BLaER1 (cell line): ENCODE measurements around the gene SURF6.

ENCODE experiments used
- H3K27ac ChIP-seq: shearing (Covaris generic); formaldehyde crosslinking; 2 replicates; pipeline ENCODE4 v1.8.1; 2022
- H3K27me3 ChIP-seq: shearing (Covaris generic); formaldehyde crosslinking; 2 replicates; pipeline ENCODE4 v1.8.1; 2022
- H3K36me3 ChIP-seq: shearing (Covaris generic); formaldehyde crosslinking; 2 replicates; pipeline ENCODE4 v1.8.1; 2022
- H3K4me1 ChIP-seq: shearing (Covaris generic); formaldehyde crosslinking; 2 replicates; pipeline ENCODE4 v1.8.1; 2022
- H3K4me2 ChIP-seq: shearing (Covaris generic); formaldehyde crosslinking; 2 replicates; pipeline ENCODE4 v1.8.1; 2022
- H3K4me3 ChIP-seq: shearing (Covaris generic); formaldehyde crosslinking; 2 replicates; pipeline ENCODE4 v1.8.1; 2022
- H3K9ac ChIP-seq: shearing (Covaris generic); formaldehyde crosslinking; 2 replicates; pipeline ENCODE4 v1.8.1; 2022
- H3K9me3 ChIP-seq: shearing (Covaris generic); formaldehyde crosslinking; 2 replicates; pipeline ENCODE4 v1.8.1; 2022
- H4K20me1 ChIP-seq: shearing (Covaris generic); formaldehyde crosslinking; 2 replicates; pipeline ENCODE4 v1.8.1; 2022
- Cebpa-rat ChIP-seq: shearing (Covaris generic); IDR thresholded peaks from 2 replicates; pipeline ENCODE4 v1.8.1; 2022

SURF6 gene

DNA sequence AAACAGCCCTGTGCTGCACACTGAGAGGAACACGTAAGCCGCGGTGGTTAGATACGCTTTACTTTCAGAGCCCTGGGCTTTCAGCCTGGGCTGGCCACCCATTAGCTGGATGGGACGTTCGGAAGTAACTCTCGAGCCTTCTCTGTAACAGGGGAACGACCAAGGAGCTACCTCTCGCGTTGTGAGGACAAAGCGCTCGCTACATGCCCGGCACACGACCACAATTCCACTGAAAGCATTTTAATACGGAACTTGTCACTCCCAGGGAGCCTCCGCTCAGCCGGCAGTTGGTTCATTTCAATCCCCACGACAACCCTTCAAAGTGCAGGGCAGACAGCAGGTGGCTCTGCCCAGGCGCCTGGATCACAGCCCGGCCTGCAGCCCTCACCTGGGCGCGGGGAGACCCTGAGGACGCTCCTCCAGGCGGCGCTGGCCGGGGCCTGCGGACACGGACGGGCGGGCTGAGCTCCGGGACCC, 19.9 kb upstream of the SURF6 start:
- H3K36me3 ChIP-seq = peaks cover 63% of the 10 kb centered on the region
- H3K27me3 ChIP-seq = no peaks in the 10 kb centered on the region
- no peak for TF ChIP-seq Cebpa-rat
- no peaks in the 10 kb centered on the region for H3K9me3 ChIP-seq
- H3K4me1 ChIP-seq = peaks cover 80% of the 10 kb centered on the region
- peaks cover 87% of the 10 kb centered on the region for H4K20me1 ChIP-seq
- H3K27ac ChIP-seq = peak overlapping the region; percentile 97
- peak overlapping the region; percentile 97 for H3K9ac ChIP-seq
- H3K4me2 ChIP-seq = peak overlapping the region; percentile 94
- peak overlapping the region; percentile 81 for H3K4me3 ChIP-seq

GRCh38 chr9:133354766-133355165, 18.8 kb upstream of the SURF6 start:
- peak overlapping the region; percentile 94 for H3K4me2 ChIP-seq
- H4K20me1 ChIP-seq = peaks cover 87% of the 10 kb centered on the region
- H3K27me3 ChIP-seq = no peaks in the 10 kb centered on the region
- peak; percentile 43; the same call in 1 of the 2 replicates for TF ChIP-seq Cebpa-rat
- H3K9ac ChIP-seq = peak overlapping the region; percentile 97; the same call in 1 of the 2 replicates
- peak overlapping the region; percentile 97 for H3K27ac ChIP-seq
- no peaks in the 10 kb centered on the region for H3K9me3 ChIP-seq
- H3K4me1 ChIP-seq = peaks cover 80% of the 10 kb centered on the region
- H3K4me3 ChIP-seq = 0 out of 2 replicates have a peak overlapping the region, but pooled peaks have one; percentile 81
- H3K36me3 ChIP-seq = peaks cover 63% of the 10 kb centered on the region

DNA sequence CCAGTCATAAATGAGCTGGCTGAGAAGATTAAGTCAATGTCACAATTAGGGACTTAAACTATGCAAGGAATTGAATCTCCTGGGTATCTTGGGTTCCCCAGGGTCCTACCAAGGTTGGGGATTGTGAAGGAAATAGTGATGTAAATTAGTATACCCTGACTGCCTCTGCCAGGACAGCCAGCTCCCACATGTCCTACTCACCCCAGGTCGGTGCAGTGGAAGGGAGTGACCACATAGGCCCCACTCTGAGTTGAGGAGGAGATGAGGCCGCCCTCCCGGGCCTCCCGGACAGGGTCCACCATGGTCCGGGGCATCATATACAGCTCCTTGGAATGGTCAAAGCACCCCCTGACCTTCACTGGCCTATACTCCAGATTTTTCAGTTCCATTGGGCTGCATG, 17.6 kb upstream of the SURF6 start:
- H3K27ac ChIP-seq = 0 out of 2 replicates have a peak overlapping the region, but pooled peaks have one; percentile 31

DNA sequence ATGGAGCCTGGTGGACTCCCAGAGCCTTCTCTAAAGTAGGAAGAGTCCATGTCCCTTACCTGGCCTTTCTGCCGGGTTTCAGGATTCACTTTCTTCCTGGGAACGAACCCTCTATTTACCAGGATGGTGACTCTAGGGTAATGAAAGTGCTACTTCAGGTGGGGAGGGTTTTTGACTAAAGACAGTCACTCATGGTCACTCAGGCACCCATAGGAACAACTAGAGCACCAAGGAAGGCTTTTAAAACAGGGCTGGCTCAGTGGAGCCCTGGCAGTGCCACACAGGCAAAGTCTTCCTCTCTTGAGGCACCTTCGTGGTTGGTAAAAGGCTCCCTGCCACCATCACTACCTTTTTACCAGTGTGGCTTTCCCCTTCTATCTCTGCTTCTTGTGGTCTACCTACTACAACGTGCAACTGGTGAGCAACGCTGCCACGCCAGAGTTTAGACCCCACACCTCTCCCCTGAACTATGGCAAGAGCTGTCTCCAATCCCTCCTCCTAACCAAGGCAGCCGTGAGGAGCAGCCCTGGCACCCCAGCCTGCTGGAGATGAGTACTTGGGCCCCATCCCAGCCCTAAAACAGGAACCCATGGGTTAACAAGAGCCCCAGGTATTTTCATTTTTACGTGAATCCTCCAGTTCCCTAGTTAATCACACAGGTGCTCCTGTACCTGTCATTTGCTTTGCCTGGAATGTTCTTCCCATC, 16.8 kb upstream of the SURF6 start:
- Histone ChIP-seq H3K27ac (peak overlapping the region; percentile 31; the same call in 1 of the 2 replicates), H3K36me3 (peaks cover 55% of the 10 kb centered on the region), H3K9ac (no peak overlapping the region), H3K4me2 (no peak overlapping the region), H3K9me3 (no peaks in the 10 kb centered on the region), H3K4me3 (no peak overlapping the region), H3K4me1 (peaks cover 71% of the 10 kb centered on the region), H4K20me1 (peaks cover 84% of the 10 kb centered on the region), H3K27me3 (no peaks in the 10 kb centered on the region)
- TF ChIP-seq Cebpa-rat = no peak

More for the DNA sequence above, 17.6 kb upstream of the SURF6 start:
- H3K4me3 ChIP-seq = no peak overlapping the region
- no peak overlapping the region for H3K9ac ChIP-seq
- TF ChIP-seq Cebpa-rat = no peak
- H3K27me3 ChIP-seq = no peaks in the 10 kb centered on the region
- H4K20me1 ChIP-seq = peaks cover 87% of the 10 kb centered on the region
- no peaks in the 10 kb centered on the region for H3K9me3 ChIP-seq
- H3K4me2 ChIP-seq = no peak overlapping the region
- peaks cover 61% of the 10 kb centered on the region for H3K36me3 ChIP-seq
- H3K4me1 ChIP-seq = peaks cover 78% of the 10 kb centered on the region

DNA sequence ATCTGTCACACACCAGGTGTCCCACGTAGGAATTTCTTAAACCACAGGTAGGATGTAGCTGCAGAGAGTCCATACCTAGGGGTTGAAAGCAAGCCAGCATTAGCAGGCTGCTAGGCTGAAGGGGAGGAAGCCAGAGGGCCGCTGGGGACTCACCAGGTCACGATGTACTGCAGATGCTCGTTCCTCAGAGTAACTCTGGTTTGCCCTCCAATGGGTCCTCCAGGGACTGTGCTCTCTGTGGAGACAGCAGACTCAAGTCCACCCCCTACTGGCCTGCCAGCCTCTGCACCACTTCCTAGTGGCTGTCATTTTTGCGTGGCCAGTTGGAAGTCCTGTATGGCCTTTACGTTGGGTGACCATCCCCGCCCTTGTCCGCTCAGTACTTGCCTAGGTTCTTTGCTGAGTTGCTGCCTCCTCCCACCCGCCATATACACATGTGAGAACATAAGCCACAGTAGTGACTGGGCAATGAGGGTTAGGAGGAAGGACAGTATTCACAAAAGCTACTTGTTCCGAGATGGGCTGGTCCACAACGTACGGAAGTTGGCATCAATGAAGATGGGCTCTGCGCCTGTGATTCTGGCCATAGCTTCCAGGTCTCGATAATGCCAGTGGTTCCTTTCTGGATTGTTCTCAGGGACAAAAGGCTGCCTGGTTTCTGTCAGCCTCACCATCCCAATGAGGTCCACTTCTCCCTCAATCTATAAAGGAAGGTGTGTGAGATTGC, 16.1 kb upstream of the SURF6 start:
- Histone ChIP-seq H3K9me3 (no peaks in the 10 kb centered on the region), H3K36me3 (peaks cover 51% of the 10 kb centered on the region), H3K27ac (no peak overlapping the region), H3K9ac (peak overlapping the region; percentile 43), H3K4me3 (no peak overlapping the region), H3K4me1 (peaks cover 64% of the 10 kb centered on the region), H3K4me2 (peak overlapping the region; percentile 97), H4K20me1 (peaks cover 78% of the 10 kb centered on the region), H3K27me3 (no peaks in the 10 kb centered on the region)
- no peak for TF ChIP-seq Cebpa-rat

DNA sequence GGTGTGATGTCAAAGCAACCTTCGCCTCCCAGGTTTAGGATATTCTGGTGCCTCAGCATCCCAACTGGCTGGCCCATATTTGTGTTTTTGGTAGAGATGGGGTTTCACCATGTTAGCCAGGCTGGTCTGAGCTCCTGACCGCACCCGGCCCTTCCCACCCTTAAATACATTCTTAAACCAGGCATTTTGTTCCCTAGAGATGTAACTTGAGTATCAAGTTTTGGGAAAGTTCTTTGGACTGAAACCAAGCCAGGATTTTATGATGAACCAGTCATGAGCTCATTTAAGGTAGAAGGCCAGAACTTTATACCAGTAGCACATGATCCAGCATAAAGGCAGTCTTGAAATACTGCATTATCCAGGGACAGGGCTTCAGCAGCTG, 15.5 kb upstream of the SURF6 start:
- no peak for TF ChIP-seq Cebpa-rat
- Histone ChIP-seq H3K27ac (no peak overlapping the region), H3K9ac (peak overlapping the region; percentile 43), H3K4me3 (no peak overlapping the region), H3K27me3 (no peaks in the 10 kb centered on the region), H3K4me2 (peak overlapping the region; percentile 97), H4K20me1 (peaks cover 81% of the 10 kb centered on the region), H3K4me1 (peaks cover 66% of the 10 kb centered on the region), H3K36me3 (peaks cover 51% of the 10 kb centered on the region), H3K9me3 (no peaks in the 10 kb centered on the region)

GRCh38 chr9:133349965-133350616, 14.1 kb upstream of the SURF6 start:
- peak overlapping the region; percentile 97 for H3K4me2 ChIP-seq
- peaks cover 85% of the 10 kb centered on the region for H4K20me1 ChIP-seq
- H3K4me1 ChIP-seq = peaks cover 66% of the 10 kb centered on the region
- H3K9me3 ChIP-seq = no peaks in the 10 kb centered on the region
- H3K27ac ChIP-seq = 0 out of 2 replicates have a peak overlapping the region, but pooled peaks have one; percentile 1
- peak overlapping the region; percentile 98 for H3K4me3 ChIP-seq
- no peaks in the 10 kb centered on the region for H3K27me3 ChIP-seq
- peak overlapping the region; percentile 100 for H3K9ac ChIP-seq
- peaks cover 65% of the 10 kb centered on the region for H3K36me3 ChIP-seq
- TF ChIP-seq Cebpa-rat = no peak

- Histone ChIP-seq H3K9me3 (no peaks in the 10 kb centered on the region), H3K4me2 (peak overlapping the region; percentile 97), H3K4me1 (peaks cover 61% of the 10 kb centered on the region), H4K20me1 (peaks cover 79% of the 10 kb centered on the region), H3K36me3 (peaks cover 76% of the 10 kb centered on the region), H3K9ac (peak overlapping the region; percentile 100), H3K27ac (peak overlapping the region; percentile 100), H3K4me3 (peak overlapping the region; percentile 98), H3K27me3 (no peaks in the 10 kb centered on the region)
- no peak for TF ChIP-seq Cebpa-rat
Measured at GRCh38 chr9:133348718-133349573, 13.0 kb upstream of the SURF6 start.
